C4-2B (cell line): Measurements from ENCODE around the gene CDK14.

Experiments
- H3K27ac ChIP-seq: fragments of 450-650 bp; 2 replicates; pipeline ENCODE4 v1.5.1; 2017
- CTCF ChIP-seq: fragments of 450-650 bp; conservative IDR thresholded peaks from 2 replicates; pipeline ENCODE4 v1.5.1; 2017; ENCODE audit warnings: mild to moderate bottlenecking
- ZFX ChIP-seq: fragments of 450-650 bp; IDR thresholded peaks from 2 replicates; pipeline ENCODE4 v1.6.1; 2017

Gene CDK14

GRCh38 chr7:90817151-90817550, 221.0 kb downstream of the CDK14 start:
- no peak overlapping the region for H3K27ac ChIP-seq
- TF ChIP-seq CTCF (no peak), ZFX (no peak)

- H3K27ac ChIP-seq, result no peak overlapping the region
- no peak for TF ChIP-seq CTCF
- no peak for TF ChIP-seq ZFX
These were observed 221.7 kb downstream of the CDK14 start for GRCh38 chr7:90817846-90818245.

GRCh38 chr7:90818341-90818740, 222.2 kb downstream of the CDK14 start:
- no peak for TF ChIP-seq ZFX
- TF ChIP-seq CTCF, result no peak
- H3K27ac ChIP-seq, result no peak overlapping the region

- no peak overlapping the region for H3K27ac ChIP-seq
- TF ChIP-seq CTCF (no peak), ZFX (no peak)
These were observed 226.0 kb downstream of the CDK14 start for GRCh38 chr7:90821961-90822620.

- no peak overlapping the region for H3K27ac ChIP-seq
- TF ChIP-seq CTCF (no peak), ZFX (no peak)
These were observed 228.5 kb downstream of the CDK14 start for GRCh38 chr7:90824386-90825307.

GRCh38 chr7:90825779-90826178, 229.7 kb downstream of the CDK14 start:
- TF ChIP-seq ZFX, result no peak
- no peak for TF ChIP-seq CTCF

GRCh38 chr7:90828601-90829000, 232.5 kb downstream of the CDK14 start:
- H3K27ac ChIP-seq, result no peak overlapping the region
- TF ChIP-seq CTCF (no peak), ZFX (no peak)

More at GRCh38 chr7:90825779-90826178, 229.7 kb downstream of the CDK14 start:
- no peak overlapping the region for H3K27ac ChIP-seq
